ENCODE data around the gene ADISSP.

Gene ADISSP

DNA sequence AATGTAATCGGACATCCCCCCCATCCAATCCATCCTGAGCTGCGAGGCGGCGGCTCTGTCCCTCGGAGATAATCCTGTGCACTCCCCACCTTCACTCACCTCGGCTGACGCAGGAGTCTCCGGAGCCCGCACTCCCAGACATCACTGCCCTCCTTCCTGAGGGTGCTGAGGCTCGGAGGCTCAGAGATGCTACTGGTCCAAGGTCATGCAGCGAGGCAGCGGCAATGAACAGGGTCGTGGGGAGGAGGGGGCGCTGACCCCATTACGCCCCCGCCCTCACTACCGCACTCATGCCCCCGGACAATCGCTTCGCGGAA lies 485 bp downstream of the ADISSP start:
- no peak for DNase-seq (ENCODE audit: insufficient read length, low spot score)
- TF ChIP-seq TAF1 (IDR thresholded peaks at IDR 0.05; ENCODE audit: low read depth, low read length), result no peak
- TF ChIP-seq SPI1 (IDR thresholded peaks at IDR 0.05; ENCODE audit: low read depth, low read length), result no peak
- TF ChIP-seq POU2F2 (IDR thresholded peaks at IDR 0.05; ENCODE audit: low read depth, low read length), result no peak
- no peak for TF ChIP-seq POLR2AphosphoS5 (IDR thresholded peaks at IDR 0.05; ENCODE audit: low read depth, low read length)
- no peak for TF ChIP-seq POLR2A (IDR thresholded peaks at IDR 0.05; ENCODE audit: low read depth, low read length)
- no peak for TF ChIP-seq PAX5 (IDR thresholded peaks at IDR 0.05; ENCODE audit: insufficient read depth, low read length, severe bottlenecking)
- no peak for FAIRE-seq

GRCh38 chr20:3766422-3767109 lies 987 bp downstream of the ADISSP start:
- DNase-seq (ENCODE audit: insufficient read length, low spot score) (no peak), FAIRE-seq (no peak)
- no peak for TF ChIP-seq POLR2AphosphoS5 (IDR thresholded peaks at IDR 0.05; ENCODE audit: low read depth, low read length)
- no peak for TF ChIP-seq SPI1 (IDR thresholded peaks at IDR 0.05; ENCODE audit: low read depth, low read length)
- TF ChIP-seq PAX5 (IDR thresholded peaks at IDR 0.05; ENCODE audit: insufficient read depth, low read length, severe bottlenecking), result no peak
- TF ChIP-seq POU2F2 (IDR thresholded peaks at IDR 0.05; ENCODE audit: low read depth, low read length), result no peak
- no peak for TF ChIP-seq POLR2A (IDR thresholded peaks at IDR 0.05; ENCODE audit: low read depth, low read length)
- TF ChIP-seq TAF1 (IDR thresholded peaks at IDR 0.05; ENCODE audit: low read depth, low read length), result no peak

GRCh38 chr20:3765171-3765882 lies 2.2 kb downstream of the ADISSP start:
- DNase-seq (ENCODE audit: insufficient read length, low spot score), result no peak
- TF ChIP-seq SPI1 (IDR thresholded peaks at IDR 0.05; ENCODE audit: low read depth, low read length) (no peak), POLR2AphosphoS5 (IDR thresholded peaks at IDR 0.05; ENCODE audit: low read depth, low read length) (no peak), POLR2A (IDR thresholded peaks at IDR 0.05; ENCODE audit: low read depth, low read length) (no peak), POU2F2 (IDR thresholded peaks at IDR 0.05; ENCODE audit: low read depth, low read length) (no peak), PAX5 (IDR thresholded peaks at IDR 0.05; ENCODE audit: insufficient read depth, low read length, severe bottlenecking) (no peak), TAF1 (IDR thresholded peaks at IDR 0.05; ENCODE audit: low read depth, low read length) (no peak)
- FAIRE-seq, result no peak

DNA sequence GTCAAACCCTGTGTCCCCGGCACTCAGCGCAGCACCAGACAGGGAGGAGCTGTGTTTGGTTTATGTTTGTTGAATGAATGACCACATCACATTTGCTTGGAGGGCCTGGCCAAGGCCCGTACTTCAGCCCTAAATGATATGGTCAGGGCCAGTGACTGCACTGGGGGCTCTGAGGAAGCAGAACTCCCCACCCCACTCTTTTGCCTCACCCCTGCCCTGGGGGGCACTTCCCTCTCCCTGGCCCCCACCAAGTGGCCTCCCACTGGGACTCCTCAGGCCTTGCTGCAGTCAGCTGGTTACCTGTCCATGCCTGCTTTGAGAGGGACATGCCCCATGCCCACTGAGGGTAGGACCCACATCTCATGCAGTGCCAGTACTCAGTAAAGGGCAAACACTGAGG lies 2.9 kb downstream of the ADISSP start:
- FAIRE-seq, result no peak

DNA sequence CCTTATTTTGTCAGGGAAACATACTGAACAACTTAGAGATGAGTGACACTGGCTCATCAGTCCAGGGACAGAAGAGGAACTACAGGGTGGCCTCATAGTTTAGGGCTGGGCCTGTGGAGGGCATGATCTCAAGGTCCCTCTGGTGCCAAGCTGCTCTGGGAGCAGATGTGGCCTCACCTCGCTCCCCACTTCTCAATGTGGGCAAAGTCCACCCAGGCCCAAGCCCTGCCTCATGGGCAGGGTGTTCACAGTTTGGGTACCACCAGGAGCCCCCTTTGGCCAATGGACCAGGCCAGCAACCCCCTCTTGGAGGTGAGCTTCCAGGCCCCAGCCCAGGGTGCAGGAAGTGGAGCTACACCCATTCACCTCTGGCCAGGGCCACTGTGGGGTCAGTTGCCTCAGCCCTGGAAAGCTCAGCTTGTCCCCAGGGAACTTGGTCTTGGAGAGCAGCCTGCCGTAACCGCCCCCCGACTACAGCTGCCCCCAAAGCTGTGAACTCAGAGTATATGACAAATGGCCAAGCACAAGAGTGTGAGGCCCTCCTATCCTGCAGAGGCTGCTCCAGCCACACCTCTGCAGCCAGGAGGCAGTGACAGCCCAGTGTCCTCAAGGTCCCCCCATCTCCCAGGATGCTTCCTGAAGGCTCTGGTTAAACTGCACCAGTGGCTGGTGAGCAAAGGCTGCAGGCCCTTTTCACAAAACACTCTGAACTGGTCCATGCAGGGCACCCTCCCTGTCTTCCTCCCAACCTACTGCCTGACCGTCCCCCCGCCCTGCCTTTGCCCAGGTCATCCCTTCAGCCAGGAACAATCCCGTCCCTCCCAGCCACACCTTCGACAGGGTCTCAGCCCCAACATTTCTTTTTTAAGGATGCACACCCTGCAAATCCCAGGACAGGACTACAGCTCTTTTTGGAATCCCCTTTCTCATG lies 3.6 kb downstream of the ADISSP start:
- DNase-seq (ENCODE audit: insufficient read length, low spot score) (no peak), FAIRE-seq (no peak)
- TF ChIP-seq SPI1 (IDR thresholded peaks at IDR 0.05; ENCODE audit: low read depth, low read length) (no peak), PAX5 (IDR thresholded peaks at IDR 0.05; ENCODE audit: insufficient read depth, low read length, severe bottlenecking) (no peak), POLR2A (IDR thresholded peaks at IDR 0.05; ENCODE audit: low read depth, low read length) (no peak), TAF1 (IDR thresholded peaks at IDR 0.05; ENCODE audit: low read depth, low read length) (no peak), POU2F2 (IDR thresholded peaks at IDR 0.05; ENCODE audit: low read depth, low read length) (no peak), POLR2AphosphoS5 (IDR thresholded peaks at IDR 0.05; ENCODE audit: low read depth, low read length) (no peak)

More for the DNA sequence above, 2.9 kb downstream of the ADISSP start:
- TF ChIP-seq POLR2AphosphoS5 (IDR thresholded peaks at IDR 0.05; ENCODE audit: low read depth, low read length) (no peak), POLR2A (IDR thresholded peaks at IDR 0.05; ENCODE audit: low read depth, low read length) (no peak), PAX5 (IDR thresholded peaks at IDR 0.05; ENCODE audit: insufficient read depth, low read length, severe bottlenecking) (no peak), POU2F2 (IDR thresholded peaks at IDR 0.05; ENCODE audit: low read depth, low read length) (no peak), TAF1 (IDR thresholded peaks at IDR 0.05; ENCODE audit: low read depth, low read length) (no peak), SPI1 (IDR thresholded peaks at IDR 0.05; ENCODE audit: low read depth, low read length) (no peak)
- no peak for DNase-seq (ENCODE audit: insufficient read length, low spot score)

GRCh38 chr20:3760655-3761348 lies 6.8 kb downstream of the ADISSP start:
- DNase-seq (ENCODE audit: insufficient read length, low spot score) (no peak), FAIRE-seq (no peak)
- TF ChIP-seq POLR2A (IDR thresholded peaks at IDR 0.05; ENCODE audit: low read depth, low read length), result no peak
- no peak for TF ChIP-seq POLR2AphosphoS5 (IDR thresholded peaks at IDR 0.05; ENCODE audit: low read depth, low read length)
- TF ChIP-seq SPI1 (IDR thresholded peaks at IDR 0.05; ENCODE audit: low read depth, low read length), result no peak
- no peak for TF ChIP-seq PAX5 (IDR thresholded peaks at IDR 0.05; ENCODE audit: insufficient read depth, low read length, severe bottlenecking)
- no peak for TF ChIP-seq POU2F2 (IDR thresholded peaks at IDR 0.05; ENCODE audit: low read depth, low read length)
- no peak for TF ChIP-seq TAF1 (IDR thresholded peaks at IDR 0.05; ENCODE audit: low read depth, low read length)

- FAIRE-seq (no peak), DNase-seq (ENCODE audit: insufficient read length, low spot score) (no peak)
- TF ChIP-seq PAX5 (IDR thresholded peaks at IDR 0.05; ENCODE audit: insufficient read depth, low read length, severe bottlenecking) (no peak), TAF1 (IDR thresholded peaks at IDR 0.05; ENCODE audit: low read depth, low read length) (no peak), POLR2A (IDR thresholded peaks at IDR 0.05; ENCODE audit: low read depth, low read length) (no peak), POLR2AphosphoS5 (IDR thresholded peaks at IDR 0.05; ENCODE audit: low read depth, low read length) (no peak), SPI1 (IDR thresholded peaks at IDR 0.05; ENCODE audit: low read depth, low read length) (no peak), POU2F2 (IDR thresholded peaks at IDR 0.05; ENCODE audit: low read depth, low read length) (no peak)
These were observed 7.7 kb downstream of the ADISSP start for GRCh38 chr20:3759884-3760283.

DNA sequence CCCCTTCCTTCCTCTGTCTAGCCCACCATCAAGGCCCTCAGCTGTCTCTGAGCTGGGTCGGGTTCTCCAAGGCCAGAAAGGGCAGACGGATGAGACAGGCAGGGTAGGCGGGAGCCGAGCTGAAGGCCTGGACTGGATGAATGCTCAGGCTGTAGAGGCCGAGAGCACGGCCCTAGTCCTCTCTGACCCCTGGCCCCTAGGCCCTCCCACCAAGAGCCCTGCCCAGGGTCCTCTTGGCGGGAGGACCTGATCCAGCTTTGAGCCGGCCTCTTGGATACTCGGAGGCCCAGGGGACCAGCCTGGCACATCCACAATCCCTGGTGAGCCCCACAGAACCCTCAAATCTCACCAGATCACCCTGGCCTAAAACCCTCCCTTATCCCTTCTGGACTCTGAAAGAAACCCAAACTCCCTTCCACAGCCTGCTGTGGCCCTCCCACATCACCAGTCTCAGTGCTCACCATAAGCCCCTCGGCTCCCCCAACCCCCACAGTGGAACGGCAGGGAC lies 8.2 kb downstream of the ADISSP start:
- FAIRE-seq, result no peak
- no peak for TF ChIP-seq POU2F2 (IDR thresholded peaks at IDR 0.05; ENCODE audit: low read depth, low read length)
- no peak for TF ChIP-seq POLR2AphosphoS5 (IDR thresholded peaks at IDR 0.05; ENCODE audit: low read depth, low read length)
- no peak for TF ChIP-seq POLR2A (IDR thresholded peaks at IDR 0.05; ENCODE audit: low read depth, low read length)
- TF ChIP-seq PAX5 (IDR thresholded peaks at IDR 0.05; ENCODE audit: insufficient read depth, low read length, severe bottlenecking), result no peak
- no peak for TF ChIP-seq TAF1 (IDR thresholded peaks at IDR 0.05; ENCODE audit: low read depth, low read length)
- no peak for TF ChIP-seq SPI1 (IDR thresholded peaks at IDR 0.05; ENCODE audit: low read depth, low read length)
- DNase-seq (ENCODE audit: insufficient read length, low spot score), result no peak
